GM18873 (cell line): ENCODE measurements around the gene STPG1.
A peak's percentile ranks its signal among the peaks of the same experiment; 100 is the strongest.

ENCODE experiments used
- ATAC-seq: cut with Tn5 transposase; IDR thresholded peaks from one replicate; pipeline ENCODE4 v1.9.1; 2021; ENCODE audit warnings: mild to moderate bottlenecking, moderate library complexity, moderate number of reproducible peaks; ENCODE audit not compliant: unreplicated experiment, low FRiP score

STPG1 gene

GRCh38 chr1:24426744-24427544 lies 13.4 kb upstream of the STPG1 start:
- no peak for ATAC-seq

- no peak for ATAC-seq
Observed at GRCh38 chr1:24425922-24426321, 12.3 kb upstream of the STPG1 start.

GRCh38 chr1:24425441-24425840 lies 11.9 kb upstream of the STPG1 start:
- ATAC-seq: no peak

- no peak for ATAC-seq
Observed at GRCh38 chr1:24424990-24425389, 11.4 kb upstream of the STPG1 start.

GRCh38 chr1:24424207-24424606 lies 10.6 kb upstream of the STPG1 start:
- ATAC-seq: no peak

GRCh38 chr1:24421502-24421901 lies 7.9 kb upstream of the STPG1 start:
- ATAC-seq: no peak

GRCh38 chr1:24420547-24420946 lies 7.0 kb upstream of the STPG1 start:
- no peak for ATAC-seq

GRCh38 chr1:24418898-24419628 lies 5.5 kb upstream of the STPG1 start:
- ATAC-seq: no peak

GRCh38 chr1:24417681-24418080 lies 4.1 kb upstream of the STPG1 start:
- no peak for ATAC-seq

GRCh38 chr1:24416666-24417391 lies 3.2 kb upstream of the STPG1 start:
- ATAC-seq: no peak

GRCh38 chr1:24415910-24416665 lies 2.5 kb upstream of the STPG1 start:
- no peak for ATAC-seq

- ATAC-seq: peak; percentile 89
Observed at GRCh38 chr1:24415334-24415909, 1.8 kb upstream of the STPG1 start, which contains the start of gene NIPAL3. TSS of gene NIPAL3 (plus strand) at chr1:24415802. CDS start at chr1:24419548, 3,746 bp downstream.

GRCh38 chr1:24414775-24415333 lies 1.3 kb upstream of the STPG1 start:
- ATAC-seq: no peak

GRCh38 chr1:24412408-24412807 lies 1.2 kb downstream of the STPG1 start:
- no peak for ATAC-seq

- ATAC-seq: no peak
Observed at GRCh38 chr1:24411963-24412362, 1.6 kb downstream of the STPG1 start.

GRCh38 chr1:24410750-24411149 lies 2.8 kb downstream of the STPG1 start:
- no peak for ATAC-seq

- no peak for ATAC-seq
Observed at GRCh38 chr1:24409535-24409934, 4.0 kb downstream of the STPG1 start.

GRCh38 chr1:24406788-24407187 lies 6.8 kb downstream of the STPG1 start:
- ATAC-seq: no peak

GRCh38 chr1:24403806-24404205 lies 9.8 kb downstream of the STPG1 start:
- no peak for ATAC-seq

GRCh38 chr1:24400065-24400464 lies 13.5 kb downstream of the STPG1 start:
- ATAC-seq: no peak
